ENCODE measurements around the gene PRDM12. TPM values are rescaled to one million over a fixed set of nuclear protein-coding genes. Genes with fewer than 3 reads are reported as not detected.

PRDM12 gene
- polyA plus RNA-seq, 1 donor (not counting 4 experiments of a cell fraction or from before 2014, with no cell fraction given): not detected

DNA sequence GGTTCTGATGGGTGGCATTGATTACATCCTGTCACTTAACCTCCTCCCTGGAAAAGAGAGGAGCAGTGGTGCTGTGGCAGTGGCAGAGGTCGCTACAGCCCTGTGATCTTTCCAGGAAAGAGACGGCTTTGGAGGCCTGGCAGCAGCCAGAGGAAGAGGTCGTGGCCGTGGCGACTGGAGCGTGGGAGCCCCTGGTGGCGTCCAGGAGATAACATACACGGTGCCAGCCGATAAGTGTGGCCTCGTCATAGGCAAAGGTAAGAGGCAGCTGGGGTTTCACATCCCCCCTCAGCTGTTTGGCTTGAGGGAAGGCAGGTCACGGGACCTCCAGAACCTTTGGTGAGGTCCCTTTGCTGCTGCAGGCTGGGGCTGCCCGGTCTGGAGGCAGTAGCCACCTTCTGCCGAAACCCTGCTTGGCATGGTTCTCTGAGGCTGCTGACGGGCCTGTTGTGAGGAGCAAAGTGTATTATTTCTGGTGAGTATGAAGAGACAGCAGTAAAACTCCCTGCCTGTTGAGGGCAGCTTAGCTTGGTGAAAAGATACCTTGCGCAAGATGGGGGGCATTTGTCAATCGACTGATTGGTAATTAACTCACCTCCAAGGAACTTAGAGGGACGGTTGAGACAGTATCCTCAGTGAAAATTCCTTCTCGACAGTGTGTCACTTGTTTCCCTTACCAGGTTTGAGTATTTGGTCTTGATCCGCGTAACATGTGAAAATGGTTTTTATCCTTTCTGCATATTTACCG lies 38.0 kb upstream of the PRDM12 start:
- H3K4me2 ChIP-seq (ENCODE audit: control insufficient read depth, extremely low read depth, insufficient read depth, low read depth, low read length): no peak overlapping the region
- dilution Hi-C loops (cut with MboI; ENCODE audit: extremely low pct_ligation_motif_present, low sequenced_read_pairs): no loop called here
- no peaks in the 10 kb centered on the region for H3K9me3 ChIP-seq (ENCODE audit: control insufficient read depth, low read depth, low read length)
- H3K36me3 ChIP-seq (ENCODE audit: control insufficient read depth in 2 of 2, extremely low read depth in 1 of 2, insufficient read depth in 2 of 2, low read length in 2 of 2): peaks cover 38 to 43% of the 10 kb centered on the region in 2 experiments
- H3K4me1 ChIP-seq (ENCODE audit: control insufficient read depth, extremely low read depth, insufficient read depth, low read length): no peaks in the 10 kb centered on the region
- H3K9me1 ChIP-seq (ENCODE audit: control insufficient read depth, extremely low read depth, insufficient read depth, low read length): no peaks in the 10 kb centered on the region
- TF ChIP-seq EZH2 (IDR thresholded peaks at IDR 0.05; ENCODE audit: low read length) (no peak), CTCF (optimal IDR thresholded peaks at IDR 0.05 in 1 of 3, IDR thresholded peaks at IDR 0.05 in 1 of 3, conservative IDR thresholded peaks at IDR 0.05 in 1 of 3; ENCODE audit: extremely low read depth in 1 of 3, insufficient read depth in 2 of 3, low read length in 3 of 3) (no peak)
- H4K20me1 ChIP-seq (ENCODE audit: control insufficient read depth, extremely low read depth, insufficient read depth, low read length): peaks cover 3% of the 10 kb centered on the region
- H3K27me3 ChIP-seq (ENCODE audit: control insufficient read depth, extremely low read depth, insufficient read depth, low read length): no peaks in the 10 kb centered on the region
- H3K4me3 ChIP-seq (ENCODE audit: control insufficient read depth in 2 of 3, extremely low read depth in 1 of 3, insufficient read depth in 2 of 3, low read depth in 1 of 3, low read length in 3 of 3): no peak overlapping the region
- no peak overlapping the region for H3K27ac ChIP-seq (ENCODE audit: control insufficient read depth, insufficient read depth, low read length)
- FAIRE-seq (no peak), DNase-seq (ENCODE audit: low read depth, low spot score) (no peak)
- no peak overlapping the region for H3K9ac ChIP-seq (ENCODE audit: control insufficient read depth, extremely low read depth, insufficient read depth, low read length)
- H3K79me2 ChIP-seq (ENCODE audit: control insufficient read depth, insufficient read depth, low read length): no peaks in the 10 kb centered on the region
- no peak overlapping the region for H2AFZ ChIP-seq (ENCODE audit: control insufficient read depth, low read length)

- Histone ChIP-seq H3K27ac (ENCODE audit: control insufficient read depth, insufficient read depth, low read length) (no peak overlapping the region), H4K20me1 (ENCODE audit: control insufficient read depth, extremely low read depth, insufficient read depth, low read length) (peaks cover 3% of the 10 kb centered on the region), H2AFZ (ENCODE audit: control insufficient read depth, low read length) (no peak overlapping the region), H3K4me2 (ENCODE audit: control insufficient read depth, extremely low read depth, insufficient read depth, low read depth, low read length) (no peak overlapping the region), H3K4me1 (ENCODE audit: control insufficient read depth, extremely low read depth, insufficient read depth, low read length) (no peaks in the 10 kb centered on the region), H3K9me1 (ENCODE audit: control insufficient read depth, extremely low read depth, insufficient read depth, low read length) (no peaks in the 10 kb centered on the region), H3K9ac (ENCODE audit: control insufficient read depth, extremely low read depth, insufficient read depth, low read length) (no peak overlapping the region), H3K36me3 (ENCODE audit: control insufficient read depth in 2 of 2, extremely low read depth in 1 of 2, insufficient read depth in 2 of 2, low read length in 2 of 2) (peaks cover 42 to 48% of the 10 kb centered on the region in 2 experiments), H3K4me3 (ENCODE audit: control insufficient read depth in 2 of 3, extremely low read depth in 1 of 3, insufficient read depth in 2 of 3, low read depth in 1 of 3, low read length in 3 of 3) (no peak overlapping the region), H3K27me3 (ENCODE audit: control insufficient read depth, extremely low read depth, insufficient read depth, low read length) (no peaks in the 10 kb centered on the region), H3K9me3 (ENCODE audit: control insufficient read depth, low read depth, low read length) (no peaks in the 10 kb centered on the region), H3K79me2 (ENCODE audit: control insufficient read depth, insufficient read depth, low read length) (no peaks in the 10 kb centered on the region)
- TF ChIP-seq CTCF (optimal IDR thresholded peaks at IDR 0.05 in 1 of 3, IDR thresholded peaks at IDR 0.05 in 1 of 3, conservative IDR thresholded peaks at IDR 0.05 in 1 of 3; ENCODE audit: extremely low read depth in 1 of 3, insufficient read depth in 2 of 3, low read length in 3 of 3) (no peak), EZH2 (IDR thresholded peaks at IDR 0.05; ENCODE audit: low read length) (no peak)
- FAIRE-seq (no peak), DNase-seq (ENCODE audit: low read depth, low spot score) (no peak)
- dilution Hi-C loops (cut with MboI; ENCODE audit: extremely low pct_ligation_motif_present, low sequenced_read_pairs): no loop called here
Measured at GRCh38 chr9:130627051-130627450, 37.3 kb upstream of the PRDM12 start.
